ENCODE measurements around the gene WDR88.

DNA sequence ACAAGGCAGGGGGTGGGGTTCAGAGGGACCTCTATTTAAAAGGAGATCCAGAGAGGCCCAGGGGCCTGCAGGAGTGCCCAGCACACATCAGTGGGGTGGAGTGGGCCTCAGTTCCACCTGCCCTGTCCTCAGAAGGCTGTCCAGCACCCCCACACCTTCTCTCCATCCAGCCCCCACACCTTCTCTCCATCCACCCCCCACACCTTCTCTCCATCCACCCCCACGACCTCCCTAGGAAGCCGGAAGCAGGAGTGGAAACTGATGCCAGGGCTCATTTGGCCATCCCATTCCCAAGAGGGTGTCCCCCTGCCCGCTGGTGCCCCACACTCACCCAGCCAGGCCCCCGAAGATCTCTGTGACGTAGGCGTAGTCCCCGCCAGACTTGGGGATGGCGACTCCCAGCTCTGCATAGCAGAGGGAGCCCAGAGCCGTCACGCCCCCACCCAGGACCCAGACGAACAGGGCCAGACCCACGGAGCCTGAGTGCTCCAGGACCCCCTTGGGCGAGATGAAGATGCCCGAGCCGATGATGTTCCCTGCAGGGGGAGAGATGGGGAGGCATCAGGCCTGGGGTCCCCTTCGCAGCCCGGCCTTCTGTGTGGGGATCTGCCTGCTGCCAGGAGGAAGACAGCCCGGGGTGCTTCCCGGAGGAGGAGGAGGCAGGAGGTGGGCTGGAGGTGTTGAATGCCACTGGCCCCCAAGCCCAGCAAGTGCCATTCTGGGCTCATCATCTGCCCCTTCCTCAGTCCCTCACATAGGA lies 83.7 kb downstream of the WDR88 start:
- TF ChIP-seq CTCF (IDR thresholded peaks at IDR 0.05) = no peak
- no peak for TF ChIP-seq POLR2AphosphoS5 (IDR thresholded peaks at IDR 0.05)
- no peak for TF ChIP-seq POLR2A (IDR thresholded peaks at IDR 0.05)
- TF ChIP-seq EP300 (IDR thresholded peaks at IDR 0.05) = no peak

All from suprapubic skin (tissue), 4 donors.